Measurements from ENCODE around the gene ITCH. TPM values are rescaled to one million over a fixed set of nuclear protein-coding genes. Genes with fewer than 3 reads are reported as not detected.
A peak's percentile ranks its signal among the peaks of the same experiment; 100 is the strongest.
"Not testable (repeated sequence)": the region's sequence is repeated elsewhere in the genome, so short reads cannot be mapped to it uniquely, and the experiment has no call there.

Gene ITCH
- polyA plus RNA-seq, 4 donors: 32.0 to 52.4 (median 47.0) TPM

DNA sequence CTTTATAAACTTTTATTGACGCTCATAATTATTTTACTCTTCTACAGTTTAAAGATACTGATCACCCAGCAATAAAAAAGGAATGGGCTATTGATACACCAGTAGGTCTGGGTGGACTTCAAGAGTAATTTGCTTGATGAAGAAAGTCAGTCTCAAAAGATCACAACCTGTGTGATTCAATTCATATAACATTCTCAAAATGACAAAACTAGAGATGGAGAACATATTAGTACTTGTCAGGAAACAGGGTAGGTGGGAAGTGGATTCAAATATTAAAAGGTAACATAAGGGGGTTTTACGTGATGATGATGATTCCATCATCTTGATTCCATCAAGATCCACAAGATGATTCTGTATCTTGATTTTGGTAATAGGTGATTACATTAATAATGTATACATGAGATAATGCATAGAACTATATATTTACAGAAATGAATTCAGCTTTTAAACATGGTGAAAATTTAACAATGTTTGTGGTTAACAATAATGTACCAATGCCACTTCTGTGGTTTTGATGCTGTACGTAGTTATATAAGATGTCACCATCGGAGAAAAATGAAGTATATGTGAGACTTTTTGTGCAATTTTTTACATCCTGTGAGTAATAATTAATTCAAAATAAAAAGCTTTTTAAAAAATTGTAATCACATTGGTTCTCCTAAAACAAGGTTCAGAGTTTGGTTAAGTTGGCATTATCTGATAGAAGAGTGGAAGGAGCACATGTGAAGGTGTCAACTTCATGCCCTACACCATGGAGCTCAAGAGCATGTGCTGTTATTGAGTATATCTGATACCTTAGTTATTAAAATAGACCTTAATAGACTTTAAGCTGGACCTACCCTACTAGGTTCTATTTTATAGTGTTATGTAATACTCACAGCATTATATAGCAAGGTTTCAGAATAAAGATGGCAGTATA lies 86.9 kb downstream of the ITCH start:
- no peak for DNase-seq (ENCODE audit: low read depth in 4 of 4, low spot score in 3 of 4)

GRCh38 chr20:34452281-34452982 lies 89.4 kb downstream of the ITCH start:
- DNase-seq (ENCODE audit: low read depth in 4 of 4, low spot score in 3 of 4): no peak

GRCh38 chr20:34458631-34459030 lies 95.6 kb downstream of the ITCH start:
- no peak for DNase-seq (ENCODE audit: low read depth in 4 of 4, low spot score in 3 of 4)

DNA sequence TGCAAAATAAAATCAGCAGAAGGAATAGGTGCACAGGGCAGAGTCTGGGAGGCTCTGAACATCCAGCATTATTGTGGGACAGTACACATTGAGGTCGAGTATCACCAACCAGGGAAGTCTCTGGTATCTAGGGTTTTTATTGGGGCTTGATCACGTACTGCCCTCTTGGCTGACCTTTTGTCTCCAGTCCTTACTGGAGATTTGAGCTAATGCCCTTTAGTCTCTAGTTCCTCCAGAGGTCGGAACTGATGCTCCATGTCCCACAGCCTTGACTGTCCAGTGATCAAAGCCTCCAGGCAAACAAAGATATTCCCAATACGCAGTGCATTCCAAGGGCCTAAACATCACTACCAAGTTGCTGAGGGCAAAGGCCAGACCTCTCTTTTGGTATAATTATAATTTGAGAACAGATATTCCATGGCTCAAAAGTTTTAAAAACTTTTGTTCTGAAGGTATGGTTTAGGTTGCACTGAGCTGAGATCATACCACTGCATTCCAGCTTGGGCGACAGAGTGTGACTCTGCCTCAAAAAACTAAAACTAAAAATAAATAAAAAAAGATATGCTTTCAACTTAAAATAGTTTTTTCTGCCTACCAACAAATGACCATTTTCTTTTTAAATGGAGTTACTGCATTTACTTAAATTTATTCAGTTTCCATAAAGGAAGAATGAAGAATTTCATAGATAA lies 96.3 kb downstream of the ITCH start:
- DNase-seq (ENCODE audit: low read depth in 4 of 4, low spot score in 3 of 4): no peak

- DNase-seq (ENCODE audit: low read depth in 4 of 4, low spot score in 3 of 4): no peak
Measured at GRCh38 chr20:34461779-34462087, 98.7 kb downstream of the ITCH start.

GRCh38 chr20:34468951-34469350 lies 105.9 kb downstream of the ITCH start:
- DNase-seq (ENCODE audit: low read depth in 4 of 4, low spot score in 3 of 4): no peak

GRCh38 chr20:34472246-34472925 lies 109.3 kb downstream of the ITCH start:
- no peak for DNase-seq (ENCODE audit: low read depth in 4 of 4, low spot score in 3 of 4)

DNA sequence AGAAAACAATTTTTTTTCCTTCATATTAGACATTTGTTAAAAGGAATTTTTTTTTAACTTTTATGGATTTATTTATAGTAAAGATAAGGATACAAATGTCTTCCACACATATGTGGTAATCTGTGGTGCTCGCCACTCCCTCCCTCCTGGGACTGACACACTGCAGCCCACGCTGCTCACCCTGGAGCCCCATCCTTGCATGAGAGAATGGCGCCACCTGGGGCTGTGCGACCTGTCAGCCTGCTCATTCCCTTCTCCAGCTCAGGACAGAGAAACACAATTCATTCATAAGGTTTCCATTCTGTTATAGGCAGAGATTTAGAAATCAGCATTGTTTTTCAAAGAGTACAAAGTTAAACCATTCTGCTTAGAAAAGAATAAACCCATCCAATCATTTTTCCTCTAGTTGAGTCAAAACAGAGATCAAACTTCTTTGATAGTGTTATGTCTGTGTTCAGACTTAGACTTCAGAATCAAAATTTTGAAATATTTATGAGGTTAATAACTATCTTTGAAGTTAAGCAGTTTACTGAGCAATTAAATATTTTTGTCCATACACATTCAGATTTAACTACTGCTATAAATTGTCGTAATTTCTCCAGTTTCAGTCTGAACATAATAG lies 110.3 kb downstream of the ITCH start:
- DNase-seq (ENCODE audit: low read depth in 4 of 4, low spot score in 3 of 4): no peak

GRCh38 chr20:34475979-34476736 lies 113.1 kb downstream of the ITCH start:
- DNase-seq (ENCODE audit: low read depth in 4 of 4, low spot score in 3 of 4): peak in 2 of 4 donors; percentile 8 to 29

DNA sequence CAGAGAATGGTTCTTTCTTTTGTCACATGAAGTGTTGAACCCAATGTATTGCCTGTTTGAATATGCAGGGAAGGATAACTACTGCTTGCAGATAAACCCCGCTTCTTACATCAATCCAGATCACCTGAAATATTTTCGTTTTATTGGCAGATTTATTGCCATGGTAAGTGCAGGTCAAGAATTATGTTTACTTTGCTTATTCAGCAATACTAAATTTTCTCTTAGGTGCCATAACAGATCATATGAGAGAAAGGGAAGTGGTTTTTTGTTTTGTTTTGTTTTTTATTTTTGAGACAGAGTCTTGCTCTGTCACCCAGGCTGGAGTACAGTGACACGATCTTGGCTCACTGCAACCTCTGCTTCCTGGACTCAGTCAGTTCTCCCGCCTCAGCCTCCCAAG lies 116.6 kb downstream of the ITCH start:
- DNase-seq (ENCODE audit: low read depth in 4 of 4, low spot score in 3 of 4): no peak

GRCh38 chr20:34482154-34482553 lies 119.1 kb downstream of the ITCH start:
- not testable (repeated sequence) for DNase-seq (ENCODE audit: low read depth in 4 of 4, low spot score in 3 of 4)

DNA sequence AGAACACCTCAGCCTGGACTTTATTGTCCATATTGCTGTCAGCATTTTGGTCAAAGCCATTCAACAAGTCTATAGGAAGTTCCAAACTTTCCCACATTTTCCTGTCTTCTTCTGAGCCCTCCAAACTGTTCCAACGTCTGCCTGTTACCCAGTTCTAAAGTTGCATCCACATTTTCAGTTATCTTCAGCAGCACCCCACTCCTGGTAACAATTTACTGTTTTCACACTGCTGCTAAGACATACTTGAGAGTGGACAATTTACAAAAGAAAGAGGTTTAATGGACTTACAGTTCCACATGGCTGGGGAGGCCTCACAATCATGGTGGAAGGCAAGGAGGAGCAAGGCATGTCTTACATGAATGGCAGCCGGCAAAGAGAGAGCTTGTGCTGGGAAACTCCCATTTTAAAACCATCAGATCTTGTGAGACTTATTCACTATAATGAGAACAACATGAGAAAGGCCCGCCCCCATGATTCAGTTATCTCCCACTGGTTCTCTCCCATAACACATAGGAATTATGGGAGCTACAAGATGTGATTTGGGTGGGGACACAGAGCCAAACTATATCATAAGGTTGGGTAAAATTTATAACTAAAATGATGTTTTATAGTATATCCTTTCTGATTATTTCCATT lies 120.6 kb downstream of the ITCH start:
- DNase-seq (ENCODE audit: low read depth in 4 of 4, low spot score in 3 of 4): not testable (repeated sequence)

DNA sequence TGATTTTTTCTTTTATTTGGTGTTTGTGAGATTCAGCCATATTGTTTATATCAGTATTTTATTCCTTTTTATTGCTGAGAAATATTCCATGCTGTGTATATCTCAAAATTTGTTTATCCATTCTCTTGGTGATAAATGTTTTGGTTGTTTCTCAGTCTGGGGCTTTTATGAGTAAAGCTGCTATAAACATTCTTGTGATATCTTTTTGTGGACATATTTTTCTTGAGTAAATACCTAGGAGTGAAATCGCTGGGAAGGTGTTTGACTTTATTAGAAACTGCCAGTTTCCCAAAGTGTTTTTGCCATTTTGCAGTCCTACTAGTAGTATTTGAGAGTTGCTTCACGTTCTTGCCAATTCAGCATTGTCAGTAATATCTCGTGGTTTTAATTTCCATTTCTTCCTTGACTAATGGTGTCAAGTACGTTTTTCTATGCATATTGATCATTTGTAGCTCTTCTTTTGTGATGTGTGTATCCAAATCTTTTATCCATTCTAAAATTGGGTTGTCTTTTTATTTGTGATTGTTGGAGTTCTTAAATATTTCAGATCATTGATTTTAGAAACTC lies 122.1 kb downstream of the ITCH start:
- DNase-seq (ENCODE audit: low read depth in 4 of 4, low spot score in 3 of 4): no peak

GRCh38 chr20:34491226-34491931 lies 128.3 kb downstream of the ITCH start:
- DNase-seq (ENCODE audit: low read depth in 4 of 4, low spot score in 3 of 4): no peak

DNA sequence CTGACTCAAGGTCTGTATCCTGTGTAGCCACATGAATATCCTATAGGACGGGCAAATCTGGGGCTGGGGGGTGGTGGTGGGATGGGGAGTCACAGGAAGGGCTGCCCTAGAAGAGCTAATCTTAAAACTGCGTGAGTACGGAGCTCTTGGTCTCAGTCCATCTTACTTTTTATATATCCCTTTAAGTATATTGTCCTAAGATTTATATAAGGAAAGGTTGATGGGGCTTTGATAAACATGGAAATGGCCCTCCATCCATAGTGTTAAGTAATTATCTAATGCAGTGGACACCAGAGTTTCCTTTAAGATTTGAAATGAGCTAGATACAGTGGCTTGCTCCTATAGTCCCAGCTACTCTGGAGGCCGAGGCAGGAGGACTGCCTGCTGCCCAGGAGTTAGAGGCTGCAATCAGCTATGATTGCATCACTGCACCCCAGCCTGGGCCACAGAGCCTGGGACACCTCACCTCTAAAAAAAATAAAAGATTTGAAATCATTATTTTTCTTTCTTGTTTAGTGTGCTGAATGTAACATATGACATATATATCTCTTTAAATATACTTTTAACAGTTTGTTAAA lies 128.9 kb downstream of the ITCH start:
- no peak for DNase-seq (ENCODE audit: low read depth in 4 of 4, low spot score in 3 of 4)

GRCh38 chr20:34493646-34494045 lies 130.6 kb downstream of the ITCH start:
- DNase-seq (ENCODE audit: low read depth in 4 of 4, low spot score in 3 of 4): no peak

GRCh38 chr20:34495307-34495706 lies 132.2 kb downstream of the ITCH start:
- DNase-seq (ENCODE audit: low read depth in 4 of 4, low spot score in 3 of 4): no peak

GRCh38 chr20:34495916-34496315 lies 132.8 kb downstream of the ITCH start:
- no peak for DNase-seq (ENCODE audit: low read depth in 4 of 4, low spot score in 3 of 4)
